GM19025 (cell line): ENCODE data around the gene INF2.
A peak's percentile ranks its signal among the peaks of the same experiment; 100 is the strongest.
"Not testable (repeated sequence)": the region's sequence is repeated elsewhere in the genome, so short reads cannot be mapped to it uniquely, and the experiment has no call there.

Experiments used
- ATAC-seq: cut with Tn5 transposase; IDR thresholded peaks from one replicate; pipeline ENCODE4 v1.9.1; 2021; ENCODE audit warnings: mild to moderate bottlenecking, low read depth, moderate library complexity; ENCODE audit not compliant: unreplicated experiment

INF2 gene

DNA sequence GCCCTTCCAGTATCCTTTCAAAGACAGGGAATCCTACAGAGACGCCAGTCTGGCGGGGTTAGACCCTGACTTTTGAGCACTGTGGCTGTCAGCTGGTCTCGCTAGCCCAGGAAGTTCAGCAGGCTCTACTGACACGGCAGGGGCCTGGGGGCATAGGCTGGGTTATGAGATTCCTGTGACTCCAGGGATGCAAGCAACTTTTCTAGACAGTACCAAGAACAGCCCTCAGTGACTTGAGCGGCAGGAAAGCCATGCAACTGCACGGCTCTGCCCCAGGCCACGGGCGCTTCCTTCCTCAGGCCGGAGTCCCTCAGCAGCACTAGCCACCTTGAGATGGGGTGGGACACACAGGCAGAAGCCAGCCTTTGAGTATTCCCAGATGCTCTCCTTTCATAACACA is 58.5 kb downstream of the INF2 start:
- ATAC-seq: no peak

DNA sequence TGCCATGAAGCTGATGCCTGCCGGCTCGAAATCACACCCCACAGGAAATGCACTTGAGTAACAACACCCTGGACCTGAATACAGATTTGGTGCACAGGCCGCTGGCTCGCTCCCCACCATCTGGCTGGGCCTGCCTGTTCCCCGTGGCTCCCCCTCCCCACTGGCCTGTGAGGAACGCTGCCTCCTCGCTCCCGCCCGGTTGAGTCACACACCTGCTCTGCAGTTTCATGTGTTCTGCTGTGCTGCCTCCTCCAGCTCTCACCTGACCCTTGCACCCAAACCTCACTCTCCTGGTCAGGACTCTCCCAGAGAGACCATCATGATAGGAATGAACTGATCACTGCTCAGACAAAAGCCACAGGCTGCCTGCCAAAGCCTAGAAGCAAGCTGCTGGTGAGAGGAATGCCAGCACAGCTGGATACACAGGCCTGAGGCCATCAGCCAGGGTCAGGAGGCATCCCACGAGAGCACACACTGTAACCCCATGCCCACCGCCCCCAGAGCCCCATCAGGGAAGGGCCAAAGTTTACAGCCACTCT is 59.8 kb downstream of the INF2 start:
- ATAC-seq: no peak

- no peak for ATAC-seq
Measured at GRCh38 chr14:104750056-104750752, 60.8 kb downstream of the INF2 start.

DNA sequence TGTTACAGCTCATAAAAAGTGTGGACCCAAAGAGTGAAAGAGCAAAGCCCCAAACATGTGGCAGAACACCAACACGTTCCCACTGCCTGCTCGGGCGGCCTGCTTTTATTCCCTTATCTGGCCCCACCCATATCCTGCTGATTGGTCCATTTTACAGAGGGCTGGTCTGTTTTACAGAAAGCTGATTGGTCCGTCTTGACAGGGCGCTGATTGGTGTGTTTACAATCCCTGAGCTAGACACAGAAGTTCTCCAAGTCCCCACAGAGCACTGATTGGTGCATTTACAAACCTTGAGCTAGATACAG is 61.3 kb downstream of the INF2 start:
- ATAC-seq: not testable (repeated sequence)

DNA sequence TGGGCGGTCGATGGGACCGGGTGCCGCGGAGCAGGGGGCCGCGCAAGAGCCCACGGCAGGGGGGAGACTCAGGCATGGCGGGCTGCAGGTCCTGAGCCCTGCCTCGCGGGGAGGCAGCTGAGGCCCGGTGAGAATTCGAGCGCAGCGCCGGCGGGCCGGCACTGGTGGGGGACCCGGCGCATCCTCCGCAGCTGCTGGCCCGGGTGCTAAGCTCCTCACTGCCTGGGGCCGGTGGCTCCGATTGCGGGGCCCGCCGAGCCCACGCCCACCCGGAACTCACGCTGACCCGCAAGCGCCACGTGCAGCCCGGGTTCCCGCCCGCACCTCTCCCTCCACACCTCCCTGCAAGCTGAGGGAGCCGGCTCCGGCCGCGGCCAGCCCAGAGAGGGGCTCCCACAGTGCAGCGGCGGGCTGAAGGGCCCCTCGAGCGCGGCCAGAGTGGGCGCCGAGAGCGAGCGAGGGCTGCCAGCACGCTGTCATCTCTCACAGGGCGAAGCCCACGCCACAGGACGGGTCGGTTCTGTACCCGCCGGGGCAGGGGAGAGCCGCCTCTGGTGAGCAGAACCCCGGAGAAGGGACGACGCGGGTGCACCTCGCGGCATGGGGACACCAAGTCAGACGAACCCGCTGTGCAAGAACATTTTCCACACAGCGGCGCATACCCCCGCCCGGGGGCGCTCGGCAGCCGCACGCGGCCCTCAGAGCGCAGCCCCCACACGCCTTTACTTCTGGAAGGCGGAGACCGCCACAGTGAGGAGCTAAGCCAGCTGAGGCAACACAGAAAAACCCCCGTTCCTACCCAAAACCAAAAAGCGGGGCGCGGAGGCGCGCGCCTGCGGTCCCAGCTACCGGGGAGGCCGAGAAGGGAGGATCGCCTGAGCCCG is 62.4 kb downstream of the INF2 start:
- ATAC-seq: no peak

DNA sequence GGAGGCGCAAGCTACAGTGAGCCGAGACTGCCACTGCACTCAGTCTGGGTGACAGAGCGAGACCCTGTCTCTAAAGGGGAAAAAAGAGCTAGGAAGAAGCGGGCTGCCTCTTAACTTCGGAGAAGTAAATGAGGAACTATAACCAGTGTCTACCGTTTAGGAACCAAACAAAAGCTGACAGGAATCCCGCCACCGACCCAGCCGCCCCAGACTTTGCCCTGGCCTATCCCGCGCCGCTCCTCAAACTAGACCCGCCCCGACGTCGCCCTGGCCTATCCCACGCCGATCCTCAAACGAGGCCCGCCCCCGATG is 63.0 kb downstream of the INF2 start:
- no peak for ATAC-seq

GRCh38 chr14:104752735-104753527 is 63.5 kb downstream of the INF2 start, which contains the start of gene SIVA1:
Gene SIVA1, plus strand, starts transcription at chr14:104753147. Its CDS starts 55 bp downstream, at chr14:104753202.
- peak; percentile 86 for ATAC-seq

DNA sequence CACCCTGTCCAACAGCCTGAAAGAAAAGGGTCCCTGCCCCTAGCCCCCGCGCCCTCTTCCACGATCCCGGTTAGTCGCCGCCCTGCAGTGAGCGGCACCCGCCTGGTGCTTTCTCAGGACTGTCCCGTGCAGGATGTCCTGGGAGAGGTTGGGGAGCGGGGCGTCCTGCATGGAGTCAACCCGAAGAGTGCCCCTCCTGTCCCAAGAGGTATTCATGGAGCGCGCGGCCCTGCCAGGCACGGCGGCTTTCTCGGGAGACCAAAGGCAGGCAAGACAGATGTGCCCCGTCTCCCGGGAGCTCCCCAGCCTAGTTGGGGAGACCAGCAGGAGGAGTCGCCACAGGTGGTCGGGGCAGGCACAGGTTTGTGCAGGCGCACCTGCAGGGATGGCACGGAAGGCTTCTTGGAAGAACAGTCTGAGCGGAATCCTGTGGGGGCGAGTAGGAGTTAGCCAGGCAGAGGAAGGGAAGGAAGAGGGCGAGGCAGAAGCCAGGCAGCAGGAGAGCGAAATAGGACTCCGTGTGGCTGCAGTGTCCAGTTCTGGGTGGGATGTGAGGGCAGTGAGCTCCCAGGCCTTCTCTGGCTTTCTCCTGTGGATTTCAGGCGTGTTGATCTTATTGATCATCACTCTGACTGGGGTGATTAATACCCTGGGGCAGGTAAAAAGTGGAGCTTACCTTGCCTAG is 64.3 kb downstream of the INF2 start:
- ATAC-seq: no peak

DNA sequence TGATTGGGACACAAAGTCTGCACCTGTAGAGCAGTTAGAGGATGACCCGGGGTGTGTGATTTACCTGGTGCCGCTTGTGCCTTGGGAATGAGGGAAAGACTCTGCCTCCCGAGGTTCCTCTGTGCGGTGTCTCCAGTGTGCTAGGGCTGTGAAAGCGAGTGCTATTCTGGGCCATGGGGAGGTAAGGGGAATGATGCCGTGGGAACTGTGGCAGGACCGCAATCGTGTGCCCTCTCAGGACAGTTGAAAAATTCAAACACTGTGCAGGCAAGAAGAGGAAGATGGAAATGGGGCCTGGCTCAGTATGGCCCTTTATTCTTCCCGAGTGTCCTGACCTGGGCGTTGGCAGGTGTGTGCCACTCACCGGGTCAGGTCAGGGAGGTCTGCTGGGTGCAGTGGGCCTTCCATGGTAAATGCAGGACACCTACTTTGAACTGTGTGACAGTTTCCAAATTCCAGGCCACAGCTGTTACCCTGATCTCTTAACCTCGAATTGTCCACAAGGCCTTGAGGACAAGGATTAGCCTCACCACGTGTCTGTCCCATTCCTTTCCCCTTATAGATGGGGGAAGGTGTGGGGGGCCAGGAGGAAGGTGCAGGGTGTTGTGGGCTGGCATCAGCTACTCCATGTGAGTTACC is 64.9 kb downstream of the INF2 start:
- ATAC-seq: no peak

GRCh38 chr14:104755621-104756020 is 66.2 kb downstream of the INF2 start:
- ATAC-seq: no peak

- no peak for ATAC-seq
Measured at GRCh38 chr14:104756477-104757237, 67.2 kb downstream of the INF2 start.

DNA sequence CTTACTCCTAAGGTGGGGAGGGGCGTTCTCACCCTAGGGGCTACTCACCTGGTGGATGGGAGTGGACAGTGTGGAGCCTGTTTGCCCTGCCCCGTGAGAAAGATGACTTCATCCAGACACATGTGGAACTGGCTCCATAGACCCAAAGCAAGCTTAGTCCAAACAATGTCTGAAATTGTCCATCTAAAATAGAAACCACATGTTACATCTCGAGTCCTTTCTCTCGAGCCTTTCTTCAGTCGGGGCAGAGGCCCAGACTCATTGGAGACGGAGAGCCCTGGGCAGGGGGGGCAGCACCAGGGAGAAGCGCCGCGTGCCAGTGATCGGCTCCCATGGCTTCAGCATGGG is 67.8 kb downstream of the INF2 start:
- no peak for ATAC-seq

DNA sequence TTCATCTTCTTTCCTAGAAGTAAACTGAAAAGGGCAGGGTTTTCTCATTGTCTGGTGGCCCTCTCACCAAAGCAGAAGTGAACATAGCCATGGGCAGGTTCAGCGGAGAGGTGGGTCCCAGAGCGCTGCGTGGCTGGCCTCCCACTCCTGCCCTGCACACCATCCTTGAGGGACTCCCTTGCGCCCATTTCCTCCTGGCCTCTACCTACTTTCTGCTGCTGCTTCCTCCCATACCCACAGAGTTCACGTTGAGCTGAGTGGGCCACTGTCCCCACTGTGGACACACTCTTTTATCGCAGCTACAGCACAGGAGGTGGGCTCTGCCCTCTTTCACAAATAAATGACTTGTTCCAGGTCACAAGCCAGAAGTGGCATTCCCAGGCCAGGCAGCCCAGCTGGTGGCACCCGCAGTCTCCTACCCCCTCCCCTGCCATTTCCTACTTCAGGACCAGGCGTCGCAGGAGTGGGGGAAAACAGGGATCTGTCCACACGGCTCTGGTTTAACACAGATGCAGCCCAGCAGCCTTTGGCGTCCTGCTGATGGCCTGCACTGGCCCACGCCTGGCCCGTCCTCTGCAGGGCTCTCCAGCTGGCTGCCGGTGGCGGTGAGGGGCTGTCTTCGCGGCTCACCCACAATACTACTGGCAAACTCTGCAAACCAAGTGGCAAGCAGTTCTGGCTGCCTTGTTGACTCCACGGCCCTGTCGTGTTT is 68.4 kb downstream of the INF2 start:
- no peak for ATAC-seq

- no peak for ATAC-seq
Measured at GRCh38 chr14:104758981-104759969, 69.9 kb downstream of the INF2 start.

DNA sequence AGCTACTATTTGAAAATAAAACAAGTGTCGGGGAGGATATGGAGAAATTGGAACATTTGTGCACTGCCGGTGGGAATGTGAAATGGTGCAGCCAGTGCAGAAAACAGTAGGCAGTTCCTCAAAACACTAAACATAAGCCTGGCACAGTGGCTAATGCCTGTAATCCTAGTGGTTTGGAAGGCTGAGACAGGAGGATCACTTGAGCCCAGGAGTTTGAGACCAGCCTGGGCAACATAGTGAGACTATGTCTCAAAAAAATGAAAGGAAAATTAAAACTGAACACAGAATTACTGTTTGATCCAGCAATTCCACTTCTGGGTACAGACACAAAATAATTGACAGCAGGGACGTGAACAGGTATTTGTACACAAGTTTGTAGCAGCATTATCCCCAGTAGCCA is 76.1 kb downstream of the INF2 start:
- no peak for ATAC-seq

DNA sequence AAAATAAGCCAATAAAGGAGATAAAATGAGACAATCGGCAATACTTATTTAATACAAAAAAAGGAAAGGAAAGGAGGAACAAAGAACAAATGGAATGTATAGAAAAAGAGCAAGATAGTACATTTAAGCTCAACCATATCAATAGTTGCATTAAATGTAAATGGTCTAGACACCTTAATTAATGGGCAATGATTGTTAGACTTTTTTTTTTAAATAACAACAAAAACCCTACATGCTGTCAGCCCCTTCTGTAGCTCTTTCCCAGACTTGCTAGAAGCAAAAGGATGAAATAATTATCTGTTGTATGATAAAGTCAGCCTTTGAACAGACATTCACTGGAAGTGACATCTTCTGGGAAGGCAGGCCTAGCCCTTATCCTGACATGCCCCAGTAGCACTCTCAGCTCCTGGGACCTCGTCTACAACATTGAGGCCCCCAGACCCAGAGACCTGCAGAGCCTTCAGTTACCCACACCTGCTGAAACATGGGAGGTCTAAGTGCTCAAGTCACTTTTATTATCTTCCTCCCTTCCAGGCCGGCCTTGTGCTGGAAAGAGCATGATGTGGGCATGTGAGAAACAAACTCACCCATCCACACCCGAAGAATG is 76.9 kb downstream of the INF2 start:
- ATAC-seq: no peak
